ENCODE measurements around the gene ZNF385D.

DNA sequence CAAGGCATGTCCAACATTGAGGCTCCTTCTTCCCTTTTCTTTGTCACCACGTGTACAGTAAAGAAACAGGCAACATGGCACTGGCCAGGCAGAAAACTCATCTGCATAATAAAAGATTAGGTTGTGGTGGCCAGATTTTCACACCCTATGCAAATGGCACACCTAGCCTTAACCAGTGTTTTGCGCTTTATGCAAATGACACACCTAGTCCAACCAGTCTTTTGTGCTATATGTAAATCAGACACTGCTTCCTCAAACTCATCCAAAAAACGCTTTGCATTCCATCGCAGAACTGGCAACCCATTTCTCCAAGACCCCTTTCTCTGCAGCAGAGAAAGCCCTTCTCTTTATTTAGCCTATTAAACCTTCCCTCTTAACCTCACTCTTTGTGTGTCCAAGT is 109.1 kb downstream of the ZNF385D start:
- TF ChIP-seq, protein P1, sequence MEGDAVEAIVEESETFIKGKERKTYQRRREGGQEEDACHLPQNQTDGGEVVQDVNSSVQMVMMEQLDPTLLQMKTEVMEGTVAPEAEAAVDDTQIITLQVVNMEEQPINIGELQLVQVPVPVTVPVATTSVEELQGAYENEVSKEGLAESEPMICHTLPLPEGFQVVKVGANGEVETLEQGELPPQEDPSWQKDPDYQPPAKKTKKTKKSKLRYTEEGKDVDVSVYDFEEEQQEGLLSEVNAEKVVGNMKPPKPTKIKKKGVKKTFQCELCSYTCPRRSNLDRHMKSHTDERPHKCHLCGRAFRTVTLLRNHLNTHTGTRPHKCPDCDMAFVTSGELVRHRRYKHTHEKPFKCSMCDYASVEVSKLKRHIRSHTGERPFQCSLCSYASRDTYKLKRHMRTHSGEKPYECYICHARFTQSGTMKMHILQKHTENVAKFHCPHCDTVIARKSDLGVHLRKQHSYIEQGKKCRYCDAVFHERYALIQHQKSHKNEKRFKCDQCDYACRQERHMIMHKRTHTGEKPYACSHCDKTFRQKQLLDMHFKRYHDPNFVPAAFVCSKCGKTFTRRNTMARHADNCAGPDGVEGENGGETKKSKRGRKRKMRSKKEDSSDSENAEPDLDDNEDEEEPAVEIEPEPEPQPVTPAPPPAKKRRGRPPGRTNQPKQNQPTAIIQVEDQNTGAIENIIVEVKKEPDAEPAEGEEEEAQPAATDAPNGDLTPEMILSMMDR (conservative IDR thresholded peaks at IDR 0.05): no peak
- TF ChIP-seq EZH2 (IDR thresholded peaks at IDR 0.05; ENCODE audit: low read depth): no peak

Data from PC-9 (cell line).